HG03575 (cell line): Measurements from ENCODE around the gene KRT4.

ENCODE experiments used
- ATAC-seq: cut with Tn5 transposase; IDR thresholded peaks from one replicate; pipeline ENCODE4 v1.9.1; 2021; ENCODE audit not compliant: unreplicated experiment, insufficient number of reproducible peaks, low FRiP score; ENCODE audit errors: extremely low read depth

The KRT4 gene

GRCh38 chr12:52812073-52812400 is 1.9 kb downstream of the KRT4 start:
- no peak for ATAC-seq

GRCh38 chr12:52811191-52812072 is 2.5 kb downstream of the KRT4 start:
- no peak for ATAC-seq

- ATAC-seq: no peak
Observed at GRCh38 chr12:52810554-52810953, 3.4 kb downstream of the KRT4 start.

GRCh38 chr12:52809166-52809565 is 4.8 kb downstream of the KRT4 start:
- no peak for ATAC-seq

- no peak for ATAC-seq
Observed at GRCh38 chr12:52808573-52809160, 5.2 kb downstream of the KRT4 start.

GRCh38 chr12:52807544-52808470 is 6.1 kb downstream of the KRT4 start:
- ATAC-seq: no peak

- no peak for ATAC-seq
Observed at GRCh38 chr12:52806821-52807543, 6.9 kb downstream of the KRT4 start.

- ATAC-seq: no peak
Observed at GRCh38 chr12:52806169-52806811, 7.6 kb downstream of the KRT4 start.

GRCh38 chr12:52805739-52806138 is 8.2 kb downstream of the KRT4 start:
- ATAC-seq: no peak

- ATAC-seq: no peak
Observed at GRCh38 chr12:52805000-52805399, 8.9 kb downstream of the KRT4 start.

- ATAC-seq: no peak
Observed at GRCh38 chr12:52802442-52802841, 11.5 kb downstream of the KRT4 start.

- ATAC-seq: no peak
Observed at GRCh38 chr12:52801773-52802172, 12.1 kb downstream of the KRT4 start.

GRCh38 chr12:52800259-52800917 is 13.5 kb downstream of the KRT4 start:
- ATAC-seq: no peak

GRCh38 chr12:52799505-52800211 is 14.3 kb downstream of the KRT4 start:
- no peak for ATAC-seq

- no peak for ATAC-seq
Observed at GRCh38 chr12:52798671-52799504, 15.0 kb downstream of the KRT4 start.

- ATAC-seq: no peak
Observed at GRCh38 chr12:52798003-52798670, 15.8 kb downstream of the KRT4 start.
